HuH-7 (cell line): ENCODE data around the gene TGFB1.

Experiments
- DNase-seq: peaks from one replicate; pipeline ENCODE4 v3.0.0; 2011; ENCODE audit warnings: low spot score

TGFB1 gene

DNA sequence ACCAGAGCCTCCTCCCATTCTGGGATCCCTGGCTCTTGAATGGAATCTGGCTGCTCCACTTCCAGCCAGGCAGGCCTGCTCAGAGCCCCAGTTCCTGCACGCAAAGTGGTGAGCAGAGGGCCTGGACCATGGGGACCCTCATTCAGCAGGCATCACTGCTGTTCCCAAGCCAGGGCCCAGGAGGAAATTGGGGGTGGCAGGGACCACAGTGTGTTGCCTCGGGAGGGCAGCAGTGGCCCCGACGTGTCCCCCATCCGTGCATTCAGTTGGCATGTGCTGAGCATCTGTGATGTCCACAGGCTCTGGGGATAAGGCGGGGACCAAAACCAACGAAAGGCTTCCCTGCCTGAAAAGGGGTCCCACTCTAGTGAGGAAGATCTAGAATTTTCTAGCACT lies 32.5 kb downstream of the TGFB1 start:
- DNase-seq: no peak

DNA sequence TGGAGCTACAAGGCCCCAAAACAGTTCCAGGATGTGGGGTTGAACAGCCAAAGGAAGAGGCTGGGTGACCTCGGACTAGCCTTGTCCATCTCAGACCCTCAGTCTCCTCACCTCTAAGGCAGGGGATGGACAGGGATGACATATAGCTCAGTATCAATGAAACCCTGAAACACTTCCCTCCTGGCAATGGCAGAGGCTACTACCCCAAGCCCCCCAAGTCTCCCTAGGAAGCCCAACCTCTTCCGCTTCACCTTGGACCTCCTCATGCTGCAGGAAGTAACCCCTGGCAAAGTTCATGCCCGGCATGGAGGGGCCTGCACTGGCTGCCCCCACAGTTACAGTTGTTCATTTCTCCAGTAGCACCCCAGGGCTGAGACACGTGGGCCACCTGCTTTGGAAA lies 33.2 kb downstream of the TGFB1 start:
- no peak for DNase-seq

DNA sequence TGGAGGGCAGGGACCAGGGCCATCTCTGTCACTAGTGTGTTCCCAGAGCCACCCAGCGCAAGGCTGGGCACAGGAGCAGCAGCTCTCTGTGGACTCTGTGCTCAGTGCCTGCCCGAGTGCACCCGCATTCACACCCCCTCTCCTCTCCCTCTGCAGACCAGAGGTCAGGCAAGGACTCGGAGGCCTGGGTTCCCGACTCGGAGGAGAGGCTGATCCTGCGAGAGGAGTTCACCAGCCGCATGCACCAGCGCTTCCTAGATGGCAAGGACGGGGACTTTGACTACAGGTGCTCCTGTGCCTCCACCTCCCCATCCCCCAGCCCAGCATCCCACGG lies 33.6 kb downstream of the TGFB1 start:
- DNase-seq: no peak

DNA sequence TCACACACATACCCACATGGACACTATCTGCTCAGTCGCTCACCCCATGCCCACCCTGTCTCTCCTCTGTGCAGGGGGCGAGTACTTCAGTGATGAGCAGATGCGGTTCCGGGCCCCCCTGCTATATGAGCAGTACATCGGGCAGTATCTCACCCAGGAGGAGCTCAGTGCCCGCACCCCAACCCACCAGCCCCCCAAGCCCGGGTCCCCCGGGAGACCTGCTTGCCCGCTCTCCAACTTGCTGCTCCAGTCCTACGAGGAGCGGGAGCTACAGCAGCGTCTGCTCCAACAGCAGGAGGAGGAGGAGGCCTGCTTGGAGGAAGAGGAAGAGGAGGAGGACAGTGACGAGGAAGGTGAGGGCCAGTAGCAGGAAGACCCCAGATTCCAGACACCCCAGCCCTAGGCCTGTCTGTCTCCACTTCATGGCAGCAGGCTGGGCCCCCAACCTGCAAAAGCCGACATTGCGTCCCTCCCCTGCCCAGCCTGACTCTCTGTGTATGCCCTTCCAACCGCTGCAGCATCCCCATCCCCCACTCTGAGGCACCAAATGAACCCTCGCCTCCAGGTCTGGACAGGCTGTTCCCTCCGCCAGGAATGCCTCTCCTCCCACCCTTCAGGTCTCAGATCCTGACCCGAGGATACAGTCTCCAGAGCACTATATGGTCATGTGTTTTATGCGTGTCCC lies 34.1 kb downstream of the TGFB1 start:
- no peak for DNase-seq

DNA sequence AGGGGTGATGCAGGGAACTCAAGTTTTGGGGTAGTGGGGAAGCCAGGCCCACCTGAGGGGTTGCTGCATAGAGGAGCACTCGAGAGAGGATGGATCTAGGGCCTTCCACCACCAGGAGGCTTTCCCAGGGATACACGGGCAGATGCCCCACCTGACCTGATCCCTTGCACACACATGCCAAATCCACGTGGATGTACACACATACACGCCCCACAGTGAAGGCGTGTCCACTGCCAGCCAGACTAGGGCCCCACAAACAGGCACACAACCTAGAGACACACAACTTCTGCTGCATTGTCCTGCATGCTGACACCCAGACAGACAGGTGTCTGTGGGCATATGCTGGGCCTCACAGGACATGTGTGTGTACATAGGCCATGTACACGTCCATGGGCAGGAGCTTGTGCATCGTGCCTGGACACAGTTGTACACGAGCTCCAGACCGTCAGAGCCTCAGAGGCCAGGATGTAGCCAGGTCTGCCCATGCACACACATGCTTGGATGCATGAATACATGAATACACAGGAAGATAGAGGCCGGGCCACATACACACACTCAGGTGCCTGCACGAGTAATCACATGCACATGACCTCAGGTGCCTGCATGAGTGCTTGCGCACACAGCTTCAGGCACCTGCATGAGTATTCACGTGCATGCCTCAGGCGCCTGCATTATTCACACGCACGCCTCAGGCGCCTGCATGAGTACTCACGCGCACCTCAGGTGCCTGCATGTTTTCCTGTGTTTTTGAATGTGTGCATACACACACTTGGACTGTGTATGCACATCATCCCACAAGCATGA lies 34.8 kb downstream of the TGFB1 start:
- no peak for DNase-seq

DNA sequence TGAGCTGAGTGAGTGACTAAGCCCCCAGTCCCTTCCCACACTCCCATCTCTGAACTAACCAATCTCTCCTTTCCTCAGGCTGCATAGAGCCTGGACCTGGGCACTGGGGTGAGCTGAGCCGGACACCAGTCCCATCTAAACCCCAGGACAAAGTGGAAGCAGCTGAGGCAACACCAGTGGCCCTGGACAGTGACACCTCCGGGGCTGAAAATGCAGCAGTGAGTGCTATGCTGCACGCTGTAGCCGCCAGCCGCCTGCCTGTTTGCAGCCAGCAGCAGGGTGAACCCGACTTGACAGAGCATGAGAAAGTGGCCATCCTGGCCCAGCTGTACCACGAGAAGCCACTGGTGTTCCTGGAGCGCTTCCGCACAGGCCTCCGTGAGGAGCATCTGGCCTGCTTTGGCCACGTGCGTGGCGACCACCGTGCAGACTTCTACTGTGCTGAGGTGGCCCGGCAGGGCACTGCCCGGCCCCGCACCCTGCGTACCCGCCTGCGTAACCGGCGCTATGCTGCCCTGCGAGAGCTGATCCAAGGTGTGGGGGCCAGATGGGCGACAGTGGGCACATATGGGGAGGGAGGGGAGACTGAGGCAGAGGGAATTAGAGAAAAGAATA lies 37.3 kb downstream of the TGFB1 start:
- no peak for DNase-seq

DNA sequence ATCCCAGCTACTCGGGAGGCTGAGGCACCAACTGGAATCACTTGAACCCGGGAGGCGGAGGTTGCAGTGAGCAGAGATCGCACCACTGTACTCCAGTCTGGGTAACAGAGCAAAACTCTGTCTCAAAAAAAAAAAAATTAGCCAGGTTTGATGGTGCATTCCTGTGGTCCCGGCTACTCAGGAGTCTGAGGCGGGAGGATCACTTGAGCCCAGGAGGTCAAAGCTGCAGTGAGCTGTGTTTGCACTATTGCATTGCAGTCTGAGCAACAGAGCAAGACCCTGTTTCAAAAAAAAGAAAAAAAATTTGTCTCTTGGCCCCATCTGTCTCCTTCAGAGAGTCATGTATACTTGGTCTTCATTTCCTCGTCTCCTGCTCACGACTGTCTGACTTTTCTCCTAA lies 42.1 kb downstream of the TGFB1 start:
- DNase-seq: no peak

DNA sequence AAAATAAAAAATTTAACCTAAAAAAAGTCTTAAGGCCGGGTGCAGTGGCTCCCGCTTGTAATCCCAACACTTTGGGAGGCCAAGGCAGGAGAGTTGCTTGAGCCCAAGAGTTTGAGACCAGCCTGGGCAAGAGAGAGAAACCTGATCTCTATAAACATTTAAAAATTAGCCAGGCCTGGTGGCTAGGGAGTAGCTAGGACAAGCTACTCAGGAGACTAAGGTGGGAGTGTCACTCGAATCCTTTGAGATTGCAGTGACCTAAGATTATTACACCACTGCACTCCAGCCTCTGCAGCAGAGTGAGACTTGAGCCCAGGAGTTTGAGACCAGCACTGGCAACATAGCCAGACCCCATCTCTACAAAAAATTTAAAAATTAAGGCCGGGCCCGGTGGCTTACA lies 42.6 kb downstream of the TGFB1 start:
- DNase-seq: no peak

DNA sequence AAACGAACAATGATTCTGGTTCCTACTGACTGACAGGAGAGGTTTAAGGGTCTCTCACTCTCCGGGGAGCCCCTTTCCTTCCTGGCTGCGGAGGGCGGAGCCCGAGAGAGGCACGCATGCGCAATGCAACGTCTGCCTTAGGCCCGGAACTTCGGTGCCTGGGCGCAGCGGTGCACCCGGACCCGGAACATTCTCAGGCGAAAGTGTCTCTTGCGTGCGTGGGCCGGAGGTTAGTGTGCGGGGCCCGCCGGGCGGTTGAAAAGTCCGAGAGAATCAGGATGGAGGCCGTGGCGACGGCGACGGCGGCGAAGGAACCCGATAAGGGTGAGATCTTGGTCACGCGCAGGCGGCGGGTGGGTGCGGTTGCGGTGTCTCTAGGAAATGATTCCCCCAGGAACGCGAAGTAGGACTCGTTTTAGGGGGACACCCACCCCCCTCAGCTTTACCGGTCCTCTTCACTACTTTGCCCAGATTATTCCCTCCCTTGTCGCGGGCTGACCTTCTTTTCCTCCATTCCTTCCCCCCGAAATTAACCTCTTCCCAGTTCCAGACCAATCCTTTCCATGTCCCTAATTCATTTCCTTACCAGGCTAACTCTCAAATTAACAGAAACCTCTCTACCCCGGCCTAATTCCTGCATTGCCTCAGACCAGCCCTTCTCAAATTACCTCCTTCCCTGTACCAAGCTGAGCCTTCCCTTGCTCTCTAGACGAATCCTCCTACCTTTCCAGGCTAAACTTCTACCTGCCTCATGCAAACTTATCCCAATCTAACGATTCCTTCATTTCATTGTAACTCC lies 43.5 kb downstream of the TGFB1 start, which contains the start of gene CCDC97:
TSS of gene CCDC97 (plus strand) at position 140 of the 799 bp plus-strand sequence. CDS start at position 279, 139 bp downstream.
- DNase-seq: peak; percentile 94

DNA sequence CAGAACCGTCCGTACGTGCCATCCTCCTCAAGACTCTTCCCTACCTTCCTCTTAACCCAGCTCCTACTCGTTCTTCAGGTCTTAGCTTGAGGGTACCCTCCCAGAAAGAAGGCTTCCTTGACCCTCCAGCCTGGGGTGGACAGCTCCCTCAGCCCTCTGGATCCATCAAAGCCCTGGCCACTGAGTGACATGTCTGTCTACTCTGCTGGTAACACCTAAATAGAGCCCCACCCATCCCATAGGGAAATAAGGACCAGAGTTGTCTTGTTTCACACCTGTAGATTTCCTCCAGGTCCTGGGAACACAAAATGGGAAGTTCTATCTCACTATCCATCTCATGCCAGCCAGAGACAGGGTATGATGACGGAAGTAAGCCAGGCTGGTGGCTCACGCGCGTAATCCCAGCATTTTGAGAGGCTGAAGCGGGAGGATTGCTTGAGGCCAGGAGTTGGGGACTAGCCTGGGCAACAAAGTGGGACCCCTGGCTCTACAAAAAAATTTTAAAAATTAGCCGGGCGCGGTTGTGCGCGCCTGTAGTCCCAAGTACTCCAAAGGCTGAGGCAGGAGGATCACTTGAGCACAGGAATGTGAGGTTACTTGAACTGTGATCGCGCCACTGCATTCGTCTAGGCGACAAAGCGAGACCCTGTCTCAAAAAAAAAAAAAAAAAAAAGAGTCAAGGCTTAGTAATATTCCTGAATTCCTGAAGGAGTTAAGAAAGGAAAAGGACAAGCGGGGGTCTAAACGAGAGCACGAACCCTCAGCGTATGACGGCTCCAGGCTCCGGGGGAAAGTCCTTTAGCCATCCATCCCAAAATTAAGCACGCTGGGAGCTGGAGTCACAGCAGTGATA lies 44.3 kb downstream of the TGFB1 start:
- DNase-seq: no peak

DNA sequence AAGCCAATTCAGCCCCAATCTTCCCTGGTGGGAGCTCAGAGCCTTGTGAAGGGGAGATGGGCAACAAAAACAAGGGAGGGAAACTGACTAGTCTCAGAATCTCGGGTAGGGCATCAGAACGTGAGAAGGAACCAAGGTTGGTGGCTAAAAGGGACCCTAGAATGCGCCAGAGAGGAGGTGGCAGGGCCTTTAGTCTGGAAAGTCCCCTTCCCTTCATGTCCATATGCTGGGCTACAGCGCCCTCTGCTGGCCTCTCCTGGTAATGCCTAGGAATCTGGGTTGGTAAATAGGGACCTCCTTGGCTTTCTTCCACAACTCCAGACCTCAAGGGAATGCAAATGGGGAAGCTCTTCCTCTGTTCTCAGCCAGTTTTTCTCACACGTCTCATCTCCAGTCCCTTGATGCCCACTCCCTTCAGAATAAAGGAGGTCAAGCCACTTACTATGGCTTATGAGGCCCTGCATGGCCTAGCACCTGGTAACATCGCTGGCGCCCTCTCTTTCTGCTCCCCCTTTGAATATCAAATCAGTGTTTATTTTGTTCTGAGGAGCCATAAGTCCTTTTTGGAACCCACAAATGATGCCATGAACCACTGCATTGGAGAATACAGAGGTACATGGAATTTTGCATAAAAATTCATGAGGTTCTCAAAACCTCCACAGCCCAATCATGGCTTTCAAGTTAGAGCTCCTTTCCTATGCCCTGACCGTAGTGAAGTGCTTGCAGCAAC lies 45.1 kb downstream of the TGFB1 start:
- DNase-seq: peak; percentile 92

DNA sequence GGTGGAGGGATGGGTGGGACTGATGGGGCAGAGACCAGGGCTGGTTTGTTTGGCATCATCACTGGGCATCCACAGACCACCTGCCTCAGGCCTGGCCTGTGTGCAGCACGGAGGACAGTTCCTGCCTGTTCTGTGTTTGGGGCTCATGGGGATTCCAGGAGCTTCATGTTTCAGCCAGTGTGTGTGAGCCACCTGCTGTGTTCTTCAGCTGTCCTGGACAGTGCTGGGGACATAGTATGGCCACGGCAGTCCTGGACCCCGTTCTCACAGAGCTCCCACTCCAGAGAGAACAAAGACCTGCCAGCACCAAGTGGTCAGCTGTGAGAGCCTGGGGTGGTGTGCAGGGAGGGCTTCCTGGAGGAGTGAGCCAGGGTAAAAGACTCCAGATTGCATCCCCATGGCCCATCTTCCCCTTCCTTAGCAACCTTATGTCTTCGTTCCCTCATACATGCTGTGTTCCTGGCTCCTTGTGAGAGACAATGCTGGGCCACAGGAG lies 45.7 kb downstream of the TGFB1 start:
- no peak for DNase-seq

DNA sequence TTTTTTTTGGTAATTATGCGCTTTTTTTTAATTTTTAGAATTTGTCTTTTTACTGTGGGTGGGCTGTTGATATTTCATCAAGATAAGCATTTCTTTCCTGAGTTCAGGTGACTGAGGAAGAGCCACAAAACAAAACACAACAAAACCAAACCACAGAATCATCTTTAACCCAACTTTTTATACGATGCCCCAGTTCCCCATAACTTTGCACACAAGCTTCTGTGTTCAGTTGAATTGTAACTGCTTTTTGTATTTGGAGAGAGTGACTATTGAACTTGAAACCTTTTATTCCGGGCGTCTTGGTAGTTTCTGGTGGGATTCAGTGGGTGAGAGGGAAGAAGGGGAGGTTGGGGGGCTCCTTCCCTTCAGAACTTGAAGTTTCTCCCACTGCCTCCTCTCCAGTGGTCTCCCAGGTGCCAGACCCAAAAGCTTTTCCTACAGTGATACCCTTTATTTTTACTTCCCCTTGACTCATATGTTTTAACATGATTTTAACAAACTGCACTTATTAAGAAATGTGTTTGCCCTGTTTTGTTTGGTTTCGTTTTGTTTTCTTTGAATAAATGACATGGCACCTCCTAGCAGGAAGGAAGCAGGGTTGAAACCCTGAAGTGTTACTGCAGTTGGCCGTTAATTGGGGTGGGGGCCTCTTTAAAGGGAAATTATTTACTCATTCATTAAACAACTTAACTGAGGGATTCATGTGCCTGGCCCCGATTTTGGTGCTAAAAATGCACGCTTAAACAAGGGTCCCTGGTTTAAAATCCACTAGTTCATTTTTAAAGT lies 46.4 kb downstream of the TGFB1 start:
- no peak for DNase-seq

DNA sequence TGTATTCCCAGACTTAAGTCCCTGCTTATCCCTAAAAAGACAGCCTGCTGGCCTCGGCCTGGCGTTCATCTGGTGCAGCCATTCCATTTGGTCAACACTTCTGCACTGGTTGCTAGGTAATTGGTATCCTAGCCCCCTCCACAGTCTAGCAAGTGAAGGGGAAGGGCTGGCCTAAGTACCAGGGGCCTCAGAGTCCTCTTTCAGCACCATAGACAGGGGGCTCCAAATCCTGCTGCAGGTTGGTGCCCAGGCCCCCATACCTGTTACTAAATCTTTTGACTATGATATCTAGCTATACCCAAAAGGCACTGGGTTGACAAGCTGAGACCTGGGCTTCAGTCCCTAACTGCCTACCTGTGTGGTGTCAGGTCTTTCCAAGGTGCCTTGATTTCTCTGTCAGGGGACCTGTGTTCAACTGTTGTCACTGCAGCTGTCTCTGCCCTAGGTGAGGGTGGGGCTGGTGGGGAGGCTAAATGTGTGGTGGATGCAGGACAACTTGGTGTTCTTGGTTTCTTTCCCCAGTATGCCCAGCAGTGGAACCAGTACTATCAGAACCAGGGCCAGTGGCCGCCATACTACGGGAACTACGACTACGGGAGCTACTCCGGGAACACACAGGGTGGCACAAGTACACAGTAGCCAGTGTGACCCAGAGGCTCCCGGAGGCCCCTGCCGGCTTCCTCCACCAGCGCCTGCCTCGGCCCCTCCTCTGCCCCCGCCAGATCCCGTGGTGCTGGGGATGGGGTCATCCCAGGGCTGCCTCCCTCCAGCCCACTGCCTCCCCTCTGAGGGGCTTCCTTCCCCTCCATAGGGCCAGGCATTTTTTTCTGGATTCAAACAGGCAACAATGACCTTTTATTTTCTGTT lies 47.6 kb downstream of the TGFB1 start:
- DNase-seq: no peak

DNA sequence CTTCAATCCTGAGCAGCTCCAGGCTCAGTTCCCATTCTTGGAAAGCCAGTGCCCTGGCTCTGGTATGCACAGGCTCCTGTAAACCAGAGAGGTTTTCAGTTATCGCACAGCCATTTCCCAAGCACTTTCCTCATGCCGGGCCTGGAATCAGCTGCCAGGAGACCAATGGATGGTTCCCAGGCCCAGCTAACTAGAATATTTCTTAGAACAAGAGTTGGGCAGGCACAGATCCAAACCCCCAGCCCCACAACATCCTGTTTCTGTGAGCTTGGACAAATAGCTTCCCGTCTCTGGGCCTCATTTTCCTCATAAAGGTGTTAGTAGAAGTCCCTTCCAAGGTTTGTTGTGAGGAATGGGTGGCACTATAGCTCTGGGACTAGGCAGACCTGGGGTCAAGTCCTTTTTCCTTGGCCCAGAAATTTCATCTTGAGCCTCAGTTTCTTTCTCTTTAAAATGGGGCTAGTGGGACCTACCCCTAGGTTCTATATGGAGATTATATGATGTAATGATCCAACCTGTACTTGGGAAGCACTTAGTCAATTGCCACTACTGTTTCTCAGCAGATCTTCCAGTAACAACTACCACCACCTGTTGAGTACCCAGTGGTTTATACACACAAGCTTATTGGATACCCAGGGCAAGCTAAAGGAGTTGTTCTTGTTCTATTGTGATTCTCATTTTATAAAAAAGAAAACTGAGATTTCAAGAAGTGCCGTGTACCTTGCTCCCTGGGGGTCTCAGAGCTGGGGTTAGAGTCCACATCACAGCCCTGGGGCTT lies 48.8 kb downstream of the TGFB1 start:
- no peak for DNase-seq

DNA sequence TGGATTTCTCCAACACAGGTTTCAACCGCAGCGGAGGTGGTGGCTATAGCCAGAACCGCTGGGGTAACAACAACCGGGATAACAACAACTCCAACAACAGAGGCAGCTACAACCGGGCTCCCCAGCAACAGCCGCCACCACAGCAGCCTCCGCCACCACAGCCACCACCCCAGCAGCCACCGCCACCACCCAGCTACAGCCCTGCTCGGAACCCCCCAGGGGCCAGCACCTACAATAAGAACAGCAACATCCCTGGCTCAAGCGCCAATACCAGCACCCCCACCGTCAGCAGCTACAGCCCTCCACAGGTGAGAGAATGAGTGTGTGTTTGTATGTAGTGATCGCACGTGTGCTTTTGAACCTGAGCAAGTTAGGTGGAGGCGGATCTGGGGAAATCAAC lies 49.8 kb downstream of the TGFB1 start:
- no peak for DNase-seq

DNA sequence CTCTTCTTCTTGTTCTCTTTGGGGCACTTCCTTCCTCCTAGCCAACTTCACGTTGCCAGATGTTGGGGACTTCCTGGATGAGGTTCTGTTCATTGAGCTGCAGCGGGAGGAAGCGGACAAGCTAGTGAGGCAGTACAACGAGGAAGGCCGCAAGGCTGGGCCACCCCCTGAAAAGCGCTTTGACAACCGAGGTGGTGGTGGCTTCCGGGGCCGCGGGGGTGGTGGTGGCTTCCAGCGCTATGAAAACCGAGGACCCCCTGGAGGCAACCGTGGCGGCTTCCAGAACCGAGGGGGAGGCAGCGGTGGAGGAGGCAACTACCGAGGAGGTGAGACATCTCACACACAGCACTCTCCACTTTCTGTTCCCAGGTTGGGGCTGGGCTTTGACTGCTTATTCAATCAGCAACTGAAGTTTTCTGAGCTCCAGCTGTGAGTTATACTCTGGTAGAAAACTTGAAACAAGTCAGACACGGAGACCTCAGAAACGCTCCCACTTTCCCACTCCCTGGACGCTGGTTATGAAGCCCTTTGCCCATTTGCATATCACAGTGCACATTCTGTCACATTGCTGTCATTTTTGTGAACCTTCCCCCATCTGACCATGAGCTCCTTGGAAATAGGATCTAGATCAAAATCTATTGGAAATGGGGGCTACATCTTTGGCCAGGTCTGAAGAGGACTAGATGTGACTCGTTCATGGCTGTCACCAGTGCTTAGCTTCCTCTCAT lies 50.9 kb downstream of the TGFB1 start:
- DNase-seq: no peak
